Astrocyte of the spinal cord (primary cell): ENCODE measurements around the gene SESTD1.

Source experiments
- DNase-seq: peaks from one replicate; pipeline ENCODE4 v3.0.0; 2011; ENCODE audit warnings: low read depth, low spot score
- H3K4me3 ChIP-seq: 2 replicates; pipeline ENCODE4 v1.5.1; 2011; ENCODE audit warnings: low read depth, mild to moderate bottlenecking, low read length, moderate library complexity
- CTCF ChIP-seq: IDR thresholded peaks from 2 replicates; pipeline ENCODE4 v1.5.1; 2012; ENCODE audit warnings: low read depth, mild to moderate bottlenecking, low read length, inconsistent platforms
- in situ Hi-C: cut with HindIII; loops from 2 replicates; pipeline ENCODE4 v1.10.0; 2017; ENCODE audit warnings: low sequenced_read_pairs

Gene SESTD1

GRCh38 chr2:179277429-179278196 lies 13.0 kb upstream of the SESTD1 start:
- no peak for TF ChIP-seq CTCF
- no peak overlapping the region for H3K4me3 ChIP-seq
- no peak for DNase-seq
- in situ Hi-C loops = no loop called here

- no peak for TF ChIP-seq CTCF
- no peak overlapping the region for H3K4me3 ChIP-seq
- in situ Hi-C loops = no loop called here
- peak; percentile 27 for DNase-seq
Observed at GRCh38 chr2:179275253-179276012, 10.8 kb upstream of the SESTD1 start.

- DNase-seq = no peak
- in situ Hi-C loops = no loop called here
- TF ChIP-seq CTCF = no peak
- H3K4me3 ChIP-seq = no peak overlapping the region
Observed at GRCh38 chr2:179274749-179275148, 10.1 kb upstream of the SESTD1 start.

- in situ Hi-C loops = no loop called here
- H3K4me3 ChIP-seq = no peak overlapping the region
- no peak for TF ChIP-seq CTCF
- DNase-seq = no peak
Observed at GRCh38 chr2:179273461-179273962, 8.9 kb upstream of the SESTD1 start.

- H3K4me3 ChIP-seq = no peak overlapping the region
- no peak for TF ChIP-seq CTCF
- DNase-seq = peak; percentile 68
- in situ Hi-C loops = no loop called here
Observed at GRCh38 chr2:179272406-179273192, 8.0 kb upstream of the SESTD1 start.

- TF ChIP-seq CTCF = no peak
- in situ Hi-C loops = no loop called here
- no peak for DNase-seq
- H3K4me3 ChIP-seq = no peak overlapping the region
Observed at GRCh38 chr2:179270689-179271088, 6.1 kb upstream of the SESTD1 start.
